ENCODE data around the gene DCUN1D4.
A peak's percentile ranks its signal among the peaks of the same experiment; 100 is the strongest.
"Not testable (repeated sequence)": the region's sequence is repeated elsewhere in the genome, so short reads cannot be mapped to it uniquely, and the experiment has no call there.

The DCUN1D4 gene

GRCh38 chr4:51895816-51896408 is 53.0 kb downstream of the DCUN1D4 start:
- DNase-seq, result peak in 3 of 4 experiments; percentile 2 to 23 (median 12)

- DNase-seq, result no peak
These were observed 58.4 kb downstream of the DCUN1D4 start for GRCh38 chr4:51901363-51901762.

- no peak for DNase-seq
These were observed 63.4 kb downstream of the DCUN1D4 start for GRCh38 chr4:51906167-51906958.

- no peak for DNase-seq
These were observed 64.2 kb downstream of the DCUN1D4 start for GRCh38 chr4:51907006-51907669.

GRCh38 chr4:51909236-51909703 is 66.3 kb downstream of the DCUN1D4 start:
- DNase-seq, result no peak

GRCh38 chr4:51918251-51918650 is 75.3 kb downstream of the DCUN1D4 start:
- DNase-seq, result no peak

GRCh38 chr4:51923343-51923742 is 80.4 kb downstream of the DCUN1D4 start:
- DNase-seq, result no peak

- DNase-seq, result no peak
These were observed 82.4 kb downstream of the DCUN1D4 start for GRCh38 chr4:51925307-51925706.

- no peak for DNase-seq
These were observed 87.6 kb downstream of the DCUN1D4 start for GRCh38 chr4:51930557-51930956.

GRCh38 chr4:51931461-51931860 is 88.5 kb downstream of the DCUN1D4 start:
- no peak for DNase-seq

- no peak for DNase-seq
These were observed 89.3 kb downstream of the DCUN1D4 start for GRCh38 chr4:51932261-51932660.

- no peak for DNase-seq
These were observed 89.7 kb downstream of the DCUN1D4 start for GRCh38 chr4:51932684-51933083.

GRCh38 chr4:51940460-51940859 is 97.5 kb downstream of the DCUN1D4 start:
- not testable (repeated sequence) for DNase-seq

GRCh38 chr4:51942108-51942832 is 99.3 kb downstream of the DCUN1D4 start:
- no peak for DNase-seq

- DNase-seq, result no peak
These were observed 99.9 kb downstream of the DCUN1D4 start for GRCh38 chr4:51942833-51943215.

GRCh38 chr4:51943221-51943620 is 100.3 kb downstream of the DCUN1D4 start:
- DNase-seq, result no peak

GRCh38 chr4:51958199-51958968 is 115.4 kb downstream of the DCUN1D4 start:
- no peak for DNase-seq

- DNase-seq, result no peak
These were observed 117.5 kb downstream of the DCUN1D4 start for GRCh38 chr4:51960486-51960885.

- DNase-seq, result no peak
These were observed 121.0 kb downstream of the DCUN1D4 start for GRCh38 chr4:51963841-51964517.

GRCh38 chr4:51965862-51966261 is 122.9 kb downstream of the DCUN1D4 start:
- no peak for DNase-seq

Data from activated CD4-positive, CD25-positive, alpha-beta regulatory T cell (primary cell).